Measurements from ENCODE around the gene GPR52.
"Not testable (repeated sequence)": the region's sequence is repeated elsewhere in the genome, so short reads cannot be mapped to it uniquely, and the experiment has no call there.

The GPR52 gene, protein sequence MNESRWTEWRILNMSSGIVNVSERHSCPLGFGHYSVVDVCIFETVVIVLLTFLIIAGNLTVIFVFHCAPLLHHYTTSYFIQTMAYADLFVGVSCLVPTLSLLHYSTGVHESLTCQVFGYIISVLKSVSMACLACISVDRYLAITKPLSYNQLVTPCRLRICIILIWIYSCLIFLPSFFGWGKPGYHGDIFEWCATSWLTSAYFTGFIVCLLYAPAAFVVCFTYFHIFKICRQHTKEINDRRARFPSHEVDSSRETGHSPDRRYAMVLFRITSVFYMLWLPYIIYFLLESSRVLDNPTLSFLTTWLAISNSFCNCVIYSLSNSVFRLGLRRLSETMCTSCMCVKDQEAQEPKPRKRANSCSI

DNA sequence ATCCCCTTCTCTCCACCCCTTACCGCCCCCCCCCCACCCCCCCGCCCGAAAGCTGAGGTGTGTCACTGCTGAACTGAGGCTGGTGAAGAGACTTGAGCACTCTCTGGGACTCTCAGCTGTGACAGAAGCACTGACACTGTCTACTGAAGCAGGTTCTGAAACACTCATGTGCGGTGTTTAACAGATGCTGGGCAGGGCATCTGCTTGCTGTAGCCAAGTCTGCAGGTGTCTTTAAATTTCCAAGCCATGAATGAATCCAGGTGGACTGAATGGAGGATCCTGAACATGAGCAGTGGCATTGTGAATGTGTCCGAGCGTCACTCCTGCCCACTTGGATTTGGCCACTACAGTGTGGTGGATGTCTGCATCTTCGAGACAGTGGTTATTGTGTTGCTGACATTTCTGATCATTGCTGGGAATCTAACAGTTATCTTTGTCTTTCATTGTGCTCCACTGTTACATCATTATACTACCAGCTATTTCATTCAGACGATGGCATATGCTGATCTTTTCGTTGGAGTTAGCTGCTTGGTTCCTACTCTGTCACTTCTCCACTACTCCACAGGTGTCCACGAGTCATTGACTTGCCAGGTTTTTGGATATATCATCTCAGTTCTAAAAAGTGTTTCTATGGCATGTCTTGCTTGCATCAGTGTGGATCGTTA lies at the start of gene GPR52:
GPR52 (plus strand) TSS at position 99 of the 665 bp plus-strand sequence; CDS start at position 247, 148 bp downstream.
- DNase-seq, result no peak

GRCh38 chr1:174398246-174398645 lies 49.5 kb upstream of the GPR52 start:
- DNase-seq, result no peak

- DNase-seq, result no peak
Observed at GRCh38 chr1:174399211-174399610, 48.6 kb upstream of the GPR52 start.

GRCh38 chr1:174401075-174401474 lies 46.7 kb upstream of the GPR52 start:
- DNase-seq, result no peak

GRCh38 chr1:174405219-174405618 lies 42.5 kb upstream of the GPR52 start:
- DNase-seq, result no peak

DNA sequence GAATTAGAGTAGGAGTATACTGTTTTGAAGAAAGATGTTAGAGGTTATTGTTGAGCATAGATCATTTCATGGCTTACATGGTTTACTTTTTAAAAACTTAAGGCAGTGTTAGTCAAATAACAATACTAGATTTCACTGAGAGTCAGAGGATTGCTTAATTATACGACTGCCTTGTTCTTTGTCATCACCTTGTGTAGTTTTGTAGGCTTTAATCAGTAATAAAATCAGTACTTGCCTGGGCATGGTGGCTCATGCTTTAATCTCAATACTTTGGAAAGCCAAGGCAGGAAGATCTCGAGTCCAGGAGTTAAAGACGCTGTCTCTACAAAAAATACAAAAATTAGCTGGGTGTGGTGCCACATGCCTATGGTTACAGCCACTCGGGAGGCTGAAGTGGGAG lies 41.3 kb upstream of the GPR52 start:
- no peak for DNase-seq

DNA sequence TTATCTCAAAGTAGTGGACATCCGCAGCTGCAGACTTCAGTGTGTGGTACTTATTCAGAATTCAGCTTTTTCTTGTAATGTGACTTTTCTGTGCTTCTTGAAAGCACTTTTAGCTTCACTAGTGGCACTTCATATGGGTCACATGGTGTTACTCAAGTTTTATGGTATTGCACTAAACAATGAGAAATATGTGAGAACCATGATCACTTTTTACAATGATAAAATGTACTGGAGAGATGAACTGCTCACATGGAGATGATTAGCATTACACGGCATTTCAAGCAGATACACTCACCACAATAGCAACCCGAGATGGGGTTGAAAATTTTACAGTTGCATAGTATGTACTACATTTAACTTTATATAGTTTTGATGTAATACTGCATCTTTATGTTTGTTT lies 40.1 kb upstream of the GPR52 start:
- DNase-seq, result no peak

DNA sequence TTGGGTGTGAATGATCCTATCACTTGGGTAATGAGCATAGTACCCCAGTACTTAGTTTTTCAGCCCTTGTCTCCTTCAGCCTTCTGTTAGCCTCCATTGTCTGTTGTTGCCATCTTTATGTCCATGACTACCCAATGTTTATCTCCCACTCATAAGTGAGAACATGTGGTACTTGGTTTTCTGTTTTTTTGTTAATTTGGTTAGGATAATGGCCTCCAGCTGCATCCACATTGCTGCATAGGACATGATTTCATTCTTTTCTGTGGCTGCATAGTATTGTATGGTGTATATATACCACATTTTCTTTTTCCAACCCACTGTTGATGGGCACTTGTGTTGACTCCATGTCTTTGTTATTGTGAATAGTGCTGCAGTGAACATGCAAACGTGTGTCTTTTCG lies 39.6 kb upstream of the GPR52 start:
- DNase-seq, result no peak

DNA sequence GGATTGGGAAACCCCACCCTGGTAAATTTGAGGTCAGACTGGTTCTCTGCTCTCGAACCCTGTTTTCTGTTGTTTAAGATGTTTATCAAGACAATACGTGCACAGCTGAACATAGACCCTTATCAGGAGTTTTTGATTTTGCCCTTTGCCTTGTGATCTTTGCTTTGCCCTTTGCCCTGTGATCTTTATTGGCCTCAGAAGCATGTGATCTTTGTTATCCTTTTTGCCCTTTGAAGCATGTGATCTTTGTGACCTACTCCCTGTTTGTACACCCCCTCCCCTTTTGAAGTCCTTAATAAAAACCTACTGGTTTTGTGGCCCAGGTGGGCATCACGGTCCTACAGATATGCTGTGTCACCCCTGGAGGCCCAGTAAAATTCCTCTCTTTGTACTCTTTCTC lies 38.0 kb upstream of the GPR52 start:
- not testable (repeated sequence) for DNase-seq

DNA sequence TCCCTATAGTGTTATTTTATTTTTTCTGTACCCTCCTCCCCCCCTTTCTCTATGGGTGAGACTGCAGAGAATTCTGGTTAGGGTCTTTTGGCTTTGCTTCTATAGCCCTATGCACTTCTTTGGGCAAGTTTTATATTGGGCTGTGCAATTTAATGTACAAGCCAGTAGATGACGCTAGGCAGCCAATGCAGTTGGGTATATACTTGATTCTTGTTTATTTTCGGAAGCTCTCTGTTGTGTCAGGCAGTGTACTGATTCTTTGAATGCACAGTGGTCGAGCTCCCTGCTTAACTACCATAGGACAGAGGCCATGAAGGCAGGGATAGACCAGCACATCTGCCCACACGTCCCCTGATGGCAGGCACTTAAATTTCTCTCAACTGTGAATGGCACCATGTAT lies 34.1 kb upstream of the GPR52 start:
- no peak for DNase-seq

- DNase-seq, result no peak
Observed at GRCh38 chr1:174414203-174414602, 33.6 kb upstream of the GPR52 start.

DNA sequence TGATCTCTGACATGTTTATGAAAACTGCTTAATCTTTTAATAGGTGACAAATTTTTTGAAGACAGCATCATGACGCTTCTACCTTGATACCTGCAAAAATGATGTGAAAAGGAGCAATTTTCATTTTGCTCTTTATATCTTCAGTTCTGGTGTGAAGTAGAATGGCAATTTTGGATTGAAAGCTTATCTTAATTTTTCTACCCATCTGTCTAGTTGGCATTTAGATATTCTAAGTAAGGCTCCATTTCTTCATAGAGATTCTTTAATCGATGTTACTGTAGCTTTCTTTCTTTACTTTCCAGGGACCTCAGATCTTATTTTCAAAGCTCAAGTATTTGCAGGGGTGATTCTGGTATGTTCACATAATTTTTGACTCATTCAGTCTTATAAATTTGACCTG lies 32.3 kb upstream of the GPR52 start:
- DNase-seq, result no peak

DNA sequence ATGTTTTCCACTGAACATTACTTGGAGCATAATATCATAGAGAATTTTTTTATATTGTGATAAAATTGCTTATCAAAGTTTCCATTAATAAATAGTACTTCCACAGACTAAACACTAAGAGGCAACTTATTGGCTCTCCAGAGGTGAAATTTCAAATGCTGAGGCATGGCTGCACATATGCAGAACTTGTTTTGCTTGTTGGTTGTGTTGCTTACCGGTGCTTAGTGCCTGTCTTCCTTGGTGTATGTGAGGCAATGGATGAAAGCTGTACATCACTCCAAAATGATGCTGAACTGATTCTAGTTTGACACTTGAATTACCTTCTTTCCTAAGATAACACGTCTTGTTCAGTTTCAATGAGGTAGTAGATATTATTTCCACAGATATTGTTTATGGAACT lies 29.8 kb upstream of the GPR52 start:
- DNase-seq, result no peak

- DNase-seq, result no peak
Observed at GRCh38 chr1:174425121-174425520, 22.6 kb upstream of the GPR52 start.

- DNase-seq, result no peak
Observed at GRCh38 chr1:174426153-174426552, 21.6 kb upstream of the GPR52 start.

DNA sequence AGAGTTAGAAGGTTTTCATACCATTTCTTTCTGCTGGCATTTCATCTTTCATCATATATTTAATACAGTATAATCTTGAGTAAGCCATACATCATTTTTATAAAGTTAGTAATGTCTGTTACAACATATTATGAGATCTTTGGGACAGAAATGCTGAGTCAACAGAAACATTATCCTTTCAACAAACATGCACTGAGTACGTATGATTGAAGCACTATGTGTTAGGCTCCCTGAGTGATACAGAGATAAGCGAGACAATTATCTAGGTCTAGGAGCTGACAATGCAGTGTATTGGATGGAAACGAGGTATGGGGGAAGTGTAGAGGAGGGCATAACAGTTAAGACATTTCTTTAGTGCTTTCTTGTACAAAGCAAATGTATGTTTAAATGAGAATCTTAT lies 19.7 kb upstream of the GPR52 start:
- DNase-seq, result no peak

GRCh38 chr1:174428739-174429138 lies 19.0 kb upstream of the GPR52 start:
- DNase-seq, result no peak

DNA sequence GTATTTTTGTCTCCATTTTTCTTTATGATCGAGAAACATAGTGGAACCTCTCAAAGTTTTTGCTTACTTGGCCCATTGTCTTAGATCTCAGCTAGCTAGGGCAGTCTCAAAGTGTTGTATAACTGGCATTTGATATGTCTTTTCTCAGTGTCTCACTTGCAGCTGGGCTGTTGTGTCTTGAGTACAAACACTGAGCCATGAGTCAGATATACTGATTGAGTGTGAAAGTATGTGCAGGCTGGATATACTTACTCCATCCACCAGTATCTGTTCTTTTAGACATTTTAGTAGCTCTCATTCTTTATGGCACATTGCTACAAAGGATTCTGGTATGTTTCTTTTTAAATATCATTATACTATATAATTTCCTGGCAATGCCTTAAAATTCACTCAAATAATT lies 14.3 kb upstream of the GPR52 start:
- DNase-seq, result no peak

DNA sequence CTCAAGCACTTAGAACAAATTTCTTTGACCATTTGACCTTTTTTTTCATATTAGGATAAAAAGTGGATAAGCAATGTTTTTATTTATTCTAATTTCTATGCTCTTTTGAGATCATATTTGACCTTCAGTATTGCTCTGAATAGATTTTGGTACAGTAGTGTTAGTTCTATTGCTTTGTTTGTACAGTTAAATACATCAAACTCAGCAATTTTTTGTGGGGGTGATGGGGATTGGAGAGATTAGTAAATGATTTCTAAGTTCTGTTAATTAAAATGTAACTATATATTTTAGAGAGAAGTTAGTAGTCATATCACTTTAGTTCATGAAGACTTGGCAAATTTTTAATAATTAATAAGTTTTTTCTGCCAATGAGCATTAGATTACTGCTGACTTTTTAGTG lies 2.4 kb upstream of the GPR52 start:
- DNase-seq, result no peak

GRCh38 chr1:174445817-174446216 lies 1.9 kb upstream of the GPR52 start:
- DNase-seq, result no peak

DNA sequence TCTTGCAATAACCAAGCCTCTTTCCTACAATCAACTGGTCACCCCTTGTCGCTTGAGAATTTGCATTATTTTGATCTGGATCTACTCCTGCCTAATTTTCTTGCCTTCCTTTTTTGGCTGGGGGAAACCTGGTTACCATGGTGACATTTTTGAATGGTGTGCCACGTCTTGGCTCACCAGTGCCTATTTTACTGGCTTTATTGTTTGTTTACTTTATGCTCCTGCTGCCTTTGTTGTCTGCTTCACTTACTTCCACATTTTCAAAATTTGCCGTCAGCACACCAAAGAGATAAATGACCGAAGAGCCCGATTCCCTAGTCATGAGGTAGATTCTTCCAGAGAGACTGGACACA lies 743 bp downstream of the GPR52 start:
- DNase-seq, result no peak

DNA sequence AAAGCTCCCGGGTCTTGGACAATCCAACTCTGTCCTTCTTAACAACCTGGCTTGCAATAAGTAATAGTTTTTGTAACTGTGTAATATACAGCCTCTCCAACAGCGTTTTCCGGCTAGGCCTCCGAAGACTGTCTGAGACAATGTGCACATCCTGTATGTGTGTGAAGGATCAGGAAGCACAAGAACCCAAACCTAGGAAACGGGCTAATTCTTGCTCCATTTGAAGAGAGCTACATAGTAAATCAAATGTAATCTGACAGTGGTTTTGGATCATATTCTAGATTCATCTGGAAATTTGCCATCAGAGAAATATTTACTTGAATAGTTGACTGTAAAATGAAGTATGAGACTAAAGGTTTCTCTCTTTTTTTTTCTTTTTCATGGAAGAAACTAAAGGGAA lies 1.2 kb downstream of the GPR52 start:
- no peak for DNase-seq

- no peak for DNase-seq
Observed at GRCh38 chr1:174451408-174451807, 3.6 kb downstream of the GPR52 start.

DNA sequence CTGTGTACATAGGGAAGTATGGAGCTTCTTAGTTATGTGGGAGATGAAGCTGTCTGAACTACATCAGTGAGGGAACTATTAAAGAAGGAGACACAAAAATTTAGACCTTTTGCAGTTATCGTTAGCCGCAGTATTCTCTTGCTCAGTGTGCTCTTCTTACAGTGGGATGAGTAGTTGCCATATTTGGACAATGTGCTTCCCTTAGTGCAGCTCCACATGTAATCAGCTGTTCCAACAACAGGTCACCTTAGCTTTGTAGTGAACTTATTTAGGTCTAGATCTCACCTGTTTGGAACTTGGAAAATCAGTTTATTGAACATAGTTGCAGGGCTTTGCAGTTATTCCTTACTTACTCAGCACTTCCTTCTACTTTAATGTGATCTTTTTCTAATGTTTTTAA lies 18.1 kb downstream of the GPR52 start:
- DNase-seq, result no peak

GRCh38 chr1:174466607-174467006 lies 18.8 kb downstream of the GPR52 start:
- DNase-seq, result no peak

Measured in NCI-H1436 (cell line).